ENCODE results near the gene GPR4. TPM values are rescaled to one million over a fixed set of nuclear protein-coding genes. Genes with fewer than 3 reads are reported as not detected.
"Not testable (repeated sequence)": the region's sequence is repeated elsewhere in the genome, so short reads cannot be mapped to it uniquely, and the experiment has no call there.

Gene GPR4
- total and polyA plus RNA-seq, 10 donors: 0.33 to 5.6 (median 3.7) TPM

DNA sequence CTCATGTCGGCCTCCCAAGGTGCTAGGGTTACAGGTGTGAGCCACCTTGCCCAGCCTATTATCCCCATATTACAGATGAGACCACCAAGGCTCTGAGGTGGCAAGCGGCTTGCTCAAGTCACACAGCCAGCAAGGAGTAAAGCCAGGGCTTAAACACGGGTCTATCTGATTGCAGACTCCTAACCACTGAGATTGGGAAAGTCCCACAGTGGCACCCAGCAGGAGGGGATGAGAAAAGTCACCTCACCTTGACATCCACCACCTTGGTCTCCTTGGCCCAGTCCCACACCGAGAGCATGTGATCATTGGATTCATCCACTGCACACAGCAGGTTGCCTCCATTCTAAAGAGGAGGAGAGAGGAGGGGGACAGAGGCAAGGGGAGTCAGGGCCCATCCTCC is 27.7 kb upstream of the GPR4 start:
- WGBS, 5 donors: 68 to 88% (median 76%) methylated on average over 4 of the region's 4 CpGs
- intact Hi-C loops (cut with DNase I; ENCODE audit: low total_unique reads): no loop called here

GRCh38 chr19:45628219-45628618 is 26.2 kb upstream of the GPR4 start:
- intact Hi-C loops (cut with DNase I; ENCODE audit: low total_unique reads); H3K27ac ChIP-seq; H3K9me3 ChIP-seq; H3K4me1 ChIP-seq; H3K27me3 ChIP-seq (replicated peaks in 1 of 7); DNase-seq; H3K4me3 ChIP-seq: not testable (repeated sequence)
- H3K36me3 ChIP-seq: peaks cover 0 to 95% (median 60%) of the 10 kb centered on the region in 6 donors
- WGBS, 5 donors: 94 to 98% (median 97%) methylated on average over 7 of the region's 7 CpGs

More for the DNA sequence above, 27.7 kb upstream of the GPR4 start:
- no peaks in the 10 kb centered on the region for H3K27me3 ChIP-seq (replicated peaks in 1 of 7)
- peaks cover 0 to 9% (median 3%) of the 10 kb centered on the region in 6 donors for H3K4me1 ChIP-seq
- no peaks in the 10 kb centered on the region for H3K9me3 ChIP-seq
- H3K4me3 ChIP-seq: no peak overlapping the region
- no peak for DNase-seq
- peaks cover 0 to 87% (median 45%) of the 10 kb centered on the region in 6 donors for H3K36me3 ChIP-seq
- TF ChIP-seq, protein P1, sequence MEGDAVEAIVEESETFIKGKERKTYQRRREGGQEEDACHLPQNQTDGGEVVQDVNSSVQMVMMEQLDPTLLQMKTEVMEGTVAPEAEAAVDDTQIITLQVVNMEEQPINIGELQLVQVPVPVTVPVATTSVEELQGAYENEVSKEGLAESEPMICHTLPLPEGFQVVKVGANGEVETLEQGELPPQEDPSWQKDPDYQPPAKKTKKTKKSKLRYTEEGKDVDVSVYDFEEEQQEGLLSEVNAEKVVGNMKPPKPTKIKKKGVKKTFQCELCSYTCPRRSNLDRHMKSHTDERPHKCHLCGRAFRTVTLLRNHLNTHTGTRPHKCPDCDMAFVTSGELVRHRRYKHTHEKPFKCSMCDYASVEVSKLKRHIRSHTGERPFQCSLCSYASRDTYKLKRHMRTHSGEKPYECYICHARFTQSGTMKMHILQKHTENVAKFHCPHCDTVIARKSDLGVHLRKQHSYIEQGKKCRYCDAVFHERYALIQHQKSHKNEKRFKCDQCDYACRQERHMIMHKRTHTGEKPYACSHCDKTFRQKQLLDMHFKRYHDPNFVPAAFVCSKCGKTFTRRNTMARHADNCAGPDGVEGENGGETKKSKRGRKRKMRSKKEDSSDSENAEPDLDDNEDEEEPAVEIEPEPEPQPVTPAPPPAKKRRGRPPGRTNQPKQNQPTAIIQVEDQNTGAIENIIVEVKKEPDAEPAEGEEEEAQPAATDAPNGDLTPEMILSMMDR (IDR thresholded peaks at IDR 0.05 in 8 of 11, conservative IDR thresholded peaks at IDR 0.05 in 3 of 11): no peak
- TF ChIP-seq POLR2AphosphoS5 (IDR thresholded peaks at IDR 0.05): no peak
- TF ChIP-seq POLR2A (IDR thresholded peaks at IDR 0.05): no peak
- no peak overlapping the region for H3K27ac ChIP-seq

DNA sequence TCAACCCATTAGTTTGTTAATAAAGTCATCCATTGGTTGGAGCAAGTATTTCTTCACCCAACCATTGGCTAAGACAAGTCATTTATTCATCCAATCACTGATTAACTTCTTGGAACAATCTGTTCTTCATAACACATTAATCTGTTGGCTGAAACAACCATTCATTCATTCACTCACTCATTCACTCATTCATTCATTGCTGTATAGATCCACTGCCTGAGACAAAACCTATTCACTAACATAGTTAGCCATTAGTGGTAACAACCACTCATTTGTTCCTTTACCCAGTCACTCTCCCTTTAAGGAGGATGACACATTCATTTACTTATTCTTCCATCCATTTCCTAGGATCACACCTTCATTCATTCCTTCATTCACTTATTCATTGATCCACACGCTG is 22.0 kb upstream of the GPR4 start:
- intact Hi-C loops (cut with DNase I; ENCODE audit: low total_unique reads): no loop called here
- peaks cover 0 to 100% (median 79%) of the 10 kb centered on the region in 6 donors for H3K36me3 ChIP-seq
- no peak overlapping the region for H3K4me3 ChIP-seq
- no peak overlapping the region for H3K27ac ChIP-seq
- no peaks in the 10 kb centered on the region for H3K27me3 ChIP-seq (replicated peaks in 1 of 7)
- TF ChIP-seq, protein P1 (IDR thresholded peaks at IDR 0.05 in 8 of 11, conservative IDR thresholded peaks at IDR 0.05 in 3 of 11): no peak
- no peak for TF ChIP-seq POLR2A (IDR thresholded peaks at IDR 0.05)
- TF ChIP-seq POLR2AphosphoS5 (IDR thresholded peaks at IDR 0.05): no peak
- H3K4me1 ChIP-seq: no peaks in the 10 kb centered on the region
- no peak for DNase-seq
- no peaks in the 10 kb centered on the region for H3K9me3 ChIP-seq
- 85 to 100% (median 93%) methylated on average over 1 of the region's 1 CpG for WGBS, 5 donors

DNA sequence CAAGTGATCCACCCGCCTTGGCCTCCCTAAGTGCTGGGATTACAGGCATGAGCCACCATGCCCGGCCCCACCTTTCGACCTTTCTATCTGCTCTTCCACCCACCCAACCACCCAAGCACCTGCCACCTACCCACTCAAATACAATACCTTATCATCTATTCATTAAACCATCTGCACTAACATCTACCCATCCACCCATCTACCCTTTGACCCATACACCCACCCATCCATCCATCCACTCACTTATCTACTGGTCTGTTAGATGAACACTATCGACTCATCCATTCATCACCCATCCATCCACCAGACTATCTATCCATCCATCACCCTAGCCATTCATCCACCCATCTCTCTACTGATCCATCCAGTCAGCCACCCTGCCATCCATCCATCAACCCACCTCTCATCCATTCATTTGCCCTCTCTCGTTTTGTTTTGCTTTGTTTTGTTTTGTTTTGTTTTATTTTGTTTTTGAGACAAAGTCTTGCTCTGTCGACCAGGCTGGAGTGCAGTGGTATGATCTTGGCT is 20.0 kb upstream of the GPR4 start:
- WGBS, 5 donors: 87 to 95% (median 91%) methylated on average over 6 of the region's 6 CpGs
- Histone ChIP-seq H3K36me3 (peaks cover 0 to 100% (median 76%) of the 10 kb centered on the region in 6 donors), H3K27ac (no peak overlapping the region), H3K27me3 (replicated peaks in 1 of 7) (no peaks in the 10 kb centered on the region), H3K4me1 (no peaks in the 10 kb centered on the region), H3K9me3 (no peaks in the 10 kb centered on the region), H3K4me3 (no peak overlapping the region)
- intact Hi-C loops (cut with DNase I; ENCODE audit: low total_unique reads): no loop called here
- no peak for DNase-seq
- TF ChIP-seq POLR2AphosphoS5 (IDR thresholded peaks at IDR 0.05) (no peak), POLR2A (IDR thresholded peaks at IDR 0.05) (no peak)
- TF ChIP-seq, protein P1 (IDR thresholded peaks at IDR 0.05 in 8 of 11, conservative IDR thresholded peaks at IDR 0.05 in 3 of 11): no peak
